Stimulated activated CD8-positive, alpha-beta memory T cell treated with anti-CD3 and anti-CD28 coated beads, Interleukin-7, amount 100 ng/mL, for 48 hours (primary cell): ENCODE measurements around the gene PFKFB3.
"Not testable (repeated sequence)": the region's sequence is repeated elsewhere in the genome, so short reads cannot be mapped to it uniquely, and the experiment has no call there.

Source experiments
- DNase-seq, 2 donors: peaks; one replicate each; pipeline ENCODE4 v3.0.0-alpha.2; 2020; ENCODE audit warnings: low read depth in 1 of 2; ENCODE audit errors: extremely low read depth in 1 of 2

The PFKFB3 gene

GRCh38 chr10:6270951-6271350, 68.2 kb downstream of the PFKFB3 start:
- no peak for DNase-seq

- DNase-seq = no peak
Observed at GRCh38 chr10:6271663-6272062, 68.9 kb downstream of the PFKFB3 start.

GRCh38 chr10:6272126-6272525, 69.4 kb downstream of the PFKFB3 start:
- no peak for DNase-seq

DNA sequence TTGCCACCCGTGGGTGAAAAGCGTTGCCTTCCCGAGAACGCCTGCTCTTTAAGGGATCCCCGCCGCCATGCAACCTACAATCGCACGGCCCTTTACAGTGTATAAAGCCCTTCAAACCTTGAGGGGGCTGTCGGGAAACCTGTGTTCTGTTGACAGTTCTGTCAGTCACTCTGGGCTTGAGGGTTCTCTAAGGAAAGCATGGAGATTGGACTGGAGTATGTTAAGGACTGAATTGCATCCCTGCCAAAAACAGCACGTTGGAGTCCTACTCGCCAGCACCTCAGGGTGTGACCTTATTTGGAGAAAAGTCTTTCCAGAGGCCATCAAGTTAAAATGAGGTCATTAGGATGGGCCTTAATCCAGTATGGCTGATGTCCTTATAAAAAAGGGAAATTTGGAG, 70.6 kb downstream of the PFKFB3 start:
- no peak for DNase-seq

DNA sequence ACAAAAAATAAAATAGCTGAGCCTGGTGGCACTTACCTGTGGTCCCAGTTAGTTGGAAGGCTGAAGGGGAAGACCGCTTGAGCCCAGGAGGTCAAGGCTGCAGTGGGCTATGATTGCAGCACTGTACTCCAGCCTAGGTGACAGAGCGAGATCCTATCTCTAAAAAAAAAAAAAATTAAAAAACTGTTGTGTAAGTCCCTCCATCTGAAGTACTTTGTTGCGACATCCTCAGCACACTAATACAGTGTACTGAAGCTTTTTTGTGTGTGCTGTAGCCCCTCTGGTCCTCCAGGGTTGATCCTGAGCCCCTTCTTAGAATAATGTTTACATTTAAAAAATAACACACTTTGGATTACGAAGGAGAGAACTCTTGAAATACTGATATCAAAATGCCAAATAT, 71.3 kb downstream of the PFKFB3 start:
- DNase-seq = no peak

DNA sequence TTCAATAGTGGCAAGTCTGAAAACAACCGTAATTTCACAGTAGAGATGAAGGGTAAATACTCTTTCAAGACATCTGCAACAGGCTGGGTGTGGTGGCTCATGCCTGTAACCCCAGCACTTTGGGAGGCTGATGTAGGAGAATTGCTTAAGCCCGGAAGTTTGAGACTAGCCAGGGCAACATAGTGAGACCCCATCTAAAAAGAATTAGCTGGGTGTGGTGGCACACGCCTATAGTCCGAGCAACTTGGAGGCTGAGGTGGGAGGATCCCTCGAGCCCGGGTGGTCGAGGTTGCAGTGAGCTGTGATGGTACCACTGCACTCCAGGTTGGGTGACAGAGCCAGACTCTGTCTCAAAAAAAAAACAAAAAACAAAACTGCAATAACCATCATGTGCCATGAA, 71.8 kb downstream of the PFKFB3 start:
- DNase-seq = no peak

- DNase-seq = peak; percentile 79 to 96
Observed at GRCh38 chr10:6275022-6275997, 72.6 kb downstream of the PFKFB3 start.

DNA sequence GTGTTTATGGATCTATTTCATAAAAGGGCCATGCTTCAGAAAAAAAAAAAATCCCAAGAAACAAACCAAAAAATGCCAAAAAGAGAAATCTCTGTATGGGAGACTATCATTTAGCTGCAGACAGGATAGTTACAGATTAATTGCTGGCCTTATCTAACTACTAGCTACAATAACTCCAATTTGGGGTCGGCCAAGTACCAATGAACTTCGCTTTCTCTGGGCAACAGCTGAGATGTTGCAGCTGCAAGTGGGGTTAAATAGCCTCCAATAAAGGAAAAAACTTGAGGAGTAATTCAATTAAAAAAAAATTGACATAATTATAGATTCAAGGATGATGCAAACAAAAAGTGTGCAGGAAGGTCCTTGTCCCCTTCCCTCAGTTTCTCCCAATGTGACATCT, 73.6 kb downstream of the PFKFB3 start:
- DNase-seq = no peak

GRCh38 chr10:6278519-6279120, 75.9 kb downstream of the PFKFB3 start:
- no peak for DNase-seq

DNA sequence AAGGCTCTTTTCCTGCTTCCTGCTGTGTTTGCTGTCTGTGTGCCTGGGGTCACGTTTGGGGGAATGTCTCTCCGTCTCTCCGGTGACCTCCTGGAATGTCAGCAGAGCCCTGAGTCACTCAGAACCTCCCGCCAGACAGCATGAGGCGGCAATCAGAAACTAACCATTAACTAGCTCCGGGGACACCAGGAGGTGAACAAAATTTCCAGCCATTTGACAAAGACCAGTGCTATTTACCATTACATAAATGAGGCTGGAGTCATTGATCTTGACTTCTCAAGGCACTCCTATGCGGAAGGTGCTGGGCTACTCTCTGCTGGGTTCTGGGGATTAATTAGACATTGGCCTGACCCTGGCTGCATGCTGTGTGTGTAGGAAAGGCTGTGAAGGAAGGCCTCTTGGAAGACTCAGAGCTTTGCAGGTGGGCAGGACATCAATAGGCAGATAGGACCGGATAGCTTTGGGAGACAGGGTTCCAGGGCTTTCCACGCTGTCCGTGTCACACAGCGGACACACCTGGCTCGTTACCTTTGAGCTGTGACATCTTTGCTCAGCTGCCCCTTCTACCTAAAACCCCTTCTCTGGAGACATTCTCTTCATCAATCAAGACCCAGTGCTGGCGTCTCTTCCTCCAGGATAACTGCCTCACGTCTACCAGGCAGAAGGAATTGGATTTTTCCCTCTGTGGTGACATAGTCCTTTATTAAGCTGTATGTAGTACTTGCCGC, 77.0 kb downstream of the PFKFB3 start:
- no peak for DNase-seq

DNA sequence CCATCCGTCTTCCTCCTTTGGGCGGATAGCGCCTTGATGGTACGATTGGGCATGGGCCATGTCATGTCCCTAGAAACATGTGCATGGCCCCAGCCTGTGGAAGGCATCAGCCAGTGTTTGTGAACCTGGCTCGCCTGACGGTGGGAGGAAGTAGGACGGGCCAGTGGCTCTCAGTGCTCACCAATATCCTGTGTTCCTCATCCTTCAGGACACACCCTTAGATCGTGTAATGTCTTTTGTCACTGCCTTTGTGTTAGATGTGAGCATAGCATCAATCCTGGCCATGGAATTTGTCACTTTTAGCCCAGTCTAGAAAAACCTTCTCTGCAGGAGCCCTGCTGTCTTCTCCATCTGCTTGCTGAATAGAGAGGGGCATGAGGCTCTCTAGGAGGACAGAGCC, 77.6 kb downstream of the PFKFB3 start:
- no peak for DNase-seq

DNA sequence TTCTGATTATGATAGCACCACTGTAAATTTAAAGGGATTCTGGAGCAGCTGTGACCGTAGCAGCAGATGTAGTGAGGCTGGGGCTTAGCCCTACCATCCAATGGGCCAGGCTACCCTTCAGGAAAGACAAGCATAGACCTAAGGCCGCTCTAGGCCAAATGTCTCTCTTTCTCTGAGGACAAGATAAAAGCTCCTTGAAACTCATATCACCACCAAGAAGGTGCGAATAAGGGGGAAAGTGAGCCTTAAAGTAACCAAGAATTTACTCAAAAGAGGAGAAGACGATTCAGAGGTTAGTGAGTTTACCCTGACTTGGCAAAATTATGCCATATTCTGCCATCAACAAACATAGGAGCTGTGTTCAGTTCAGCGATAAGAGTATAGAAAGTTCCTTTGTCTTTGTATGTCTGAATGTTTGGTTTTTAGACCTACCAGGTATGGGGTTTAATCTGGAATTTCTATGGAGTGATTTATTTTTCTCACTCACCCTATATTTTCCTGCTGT, 79.8 kb downstream of the PFKFB3 start:
- DNase-seq = no peak

- no peak for DNase-seq
Observed at GRCh38 chr10:6283655-6284054, 80.9 kb downstream of the PFKFB3 start.

DNA sequence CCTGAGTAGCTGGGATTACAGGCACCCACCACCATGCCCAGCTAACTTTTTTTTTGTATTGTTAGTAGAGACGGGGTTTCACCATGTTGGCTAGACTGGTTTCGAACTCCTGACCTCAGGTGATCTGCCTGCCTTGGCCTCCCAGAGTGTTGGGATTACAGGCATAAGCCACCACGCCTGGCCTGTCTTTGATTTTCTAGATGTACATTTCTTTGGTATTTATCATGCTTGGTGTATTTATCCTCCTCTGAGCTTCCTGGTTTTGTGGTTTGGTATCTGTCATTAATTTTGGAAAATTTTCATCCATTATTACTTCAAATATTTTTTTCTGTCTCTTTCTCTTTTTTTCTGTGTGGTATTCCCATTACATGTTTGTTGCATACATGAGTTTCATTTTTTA, 87.9 kb downstream of the PFKFB3 start:
- not testable (repeated sequence) for DNase-seq

GRCh38 chr10:6292741-6293151, 90.0 kb downstream of the PFKFB3 start:
- DNase-seq = no peak

DNA sequence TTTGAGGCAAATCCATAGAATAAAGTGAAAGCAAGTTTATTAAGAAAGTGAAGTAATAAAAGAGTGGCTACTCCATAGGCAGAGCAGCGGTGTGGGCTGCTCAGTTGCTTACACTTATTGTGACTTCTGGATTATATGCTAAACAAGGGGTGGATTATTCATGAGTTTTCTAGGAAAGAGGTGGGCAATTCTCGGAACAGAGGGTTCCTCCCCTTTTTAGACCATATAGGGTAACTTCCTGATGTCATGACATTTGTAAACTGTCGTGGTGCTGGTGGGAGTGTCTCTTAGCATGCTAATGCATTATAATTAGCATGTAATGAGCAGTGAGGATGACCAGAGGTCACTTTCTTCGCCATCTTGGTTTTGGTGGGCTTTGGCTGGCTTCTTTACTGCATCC, 93.7 kb downstream of the PFKFB3 start:
- DNase-seq = not testable (repeated sequence)

DNA sequence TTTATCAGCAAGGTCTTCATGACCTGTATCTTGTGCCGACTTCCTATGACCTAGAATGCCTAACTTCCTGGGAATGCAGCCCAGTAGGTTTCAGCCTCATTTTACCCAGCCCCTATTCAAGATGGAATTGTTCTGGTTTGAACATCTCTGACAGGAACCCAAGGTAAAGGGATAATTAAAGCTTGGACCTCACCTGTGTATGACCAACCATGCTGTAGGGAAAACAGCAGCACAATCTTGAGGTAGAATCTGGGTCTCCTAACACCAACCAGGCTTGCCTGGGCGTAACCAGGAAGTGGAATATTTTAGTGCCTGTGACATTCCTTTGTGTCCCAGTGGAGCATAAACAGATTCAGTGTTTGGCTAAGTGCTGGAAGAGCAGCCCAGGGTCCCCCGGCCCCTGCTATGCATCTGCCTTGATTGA, 94.1 kb downstream of the PFKFB3 start:
- no peak for DNase-seq

DNA sequence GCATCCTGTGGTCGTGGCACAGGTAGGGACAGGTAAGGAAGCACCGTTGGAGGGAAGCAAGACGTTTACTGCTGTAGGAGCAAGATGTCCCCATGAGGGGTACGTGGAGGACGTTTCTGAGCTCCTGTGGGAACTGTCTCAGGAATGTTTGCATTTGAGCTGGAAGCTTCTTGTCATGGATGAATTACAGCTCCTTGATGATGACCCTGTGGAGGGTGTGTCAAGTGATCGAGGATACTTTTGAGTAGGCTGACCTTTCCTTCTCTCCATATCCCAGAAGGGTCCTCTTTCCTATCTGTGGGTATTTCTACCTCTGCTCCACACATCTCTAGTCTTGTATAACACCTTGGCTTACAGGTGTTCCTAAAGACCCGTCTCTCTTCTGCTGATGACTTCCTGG, 94.8 kb downstream of the PFKFB3 start:
- no peak for DNase-seq

- no peak for DNase-seq
Observed at GRCh38 chr10:6297951-6298381, 95.2 kb downstream of the PFKFB3 start.

DNA sequence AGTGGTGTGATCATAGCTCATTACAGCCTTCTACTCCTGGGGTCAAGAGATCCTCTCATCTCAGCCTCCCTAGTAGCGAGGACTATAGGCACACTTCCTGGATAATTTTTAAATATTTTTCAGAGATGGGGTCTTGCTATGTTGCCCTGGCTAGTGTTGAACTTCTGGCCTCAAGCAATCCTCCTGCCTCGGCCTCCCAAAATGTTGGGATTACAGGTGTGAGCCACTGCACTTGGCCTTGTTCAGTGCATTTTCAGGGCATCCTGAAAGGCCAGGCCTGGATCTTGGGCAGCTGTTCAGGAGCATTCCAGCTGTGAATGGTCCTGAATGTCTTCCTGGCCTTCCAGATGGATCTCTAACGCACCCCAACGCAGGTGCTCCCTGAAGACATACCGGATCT, 95.7 kb downstream of the PFKFB3 start:
- no peak for DNase-seq

- DNase-seq = peak in 1 of 2 donors; percentile 40
Observed at GRCh38 chr10:6299234-6299633, 96.5 kb downstream of the PFKFB3 start.
